Measurements from ENCODE around the gene THRA. TPM values are rescaled to one million over a fixed set of nuclear protein-coding genes. Genes with fewer than 3 reads are reported as not detected.

The THRA gene
- total and polyA plus RNA-seq, 2 donors (not counting 3 experiments of a cell fraction or from before 2014, with no cell fraction given) = 17.4 to 29.6 TPM

DNA sequence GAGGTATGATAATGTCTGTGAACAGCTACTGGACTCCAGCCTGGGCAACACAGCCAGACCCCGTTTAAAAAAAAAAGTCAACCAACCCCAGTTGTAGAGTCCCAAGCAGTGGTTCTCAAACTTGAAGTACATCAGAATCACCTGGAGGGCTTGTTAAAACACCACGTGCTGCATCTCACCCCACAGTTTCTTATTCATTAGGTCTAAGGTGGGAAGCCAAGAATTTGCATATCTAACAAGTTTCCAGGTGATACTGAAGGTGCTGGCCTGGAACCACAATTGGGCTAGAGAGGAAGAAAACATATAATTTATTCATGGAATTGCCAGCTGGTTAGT is 52.3 kb downstream of the THRA start:
- Histone ChIP-seq H3K9me3 (replicated peaks; ENCODE audit: control insufficient read depth, insufficient read depth, low read length) (no peaks in the 10 kb centered on the region), H3K27ac (ENCODE audit: insufficient read depth, low read depth, low read length) (no peak overlapping the region), H3K79me2 (ENCODE audit: control insufficient read depth, insufficient read depth, low read length) (no peaks in the 10 kb centered on the region), H3K4me3 (replicated peaks in 1 of 3; ENCODE audit: insufficient read depth in 1 of 3, low read depth in 1 of 3, low read length in 3 of 3) (no peak overlapping the region), H3K9ac (replicated peaks; ENCODE audit: extremely low read depth, insufficient read depth, low read length) (no peak overlapping the region), H3K4me1 (ENCODE audit: control insufficient read depth, extremely low read depth, insufficient read depth, low read length) (peaks cover 37% of the 10 kb centered on the region), H3K9me1 (replicated peaks; ENCODE audit: control insufficient read depth, extremely low read depth, insufficient read depth, low read length) (no peaks in the 10 kb centered on the region), H3K4me2 (ENCODE audit: insufficient read depth, low read length) (no peak overlapping the region), H3K27me3 (ENCODE audit: control insufficient read depth in 2 of 2, insufficient read depth in 2 of 2, low read length in 2 of 2) (no peaks in the 10 kb centered on the region), H4K20me1 (replicated peaks; ENCODE audit: control insufficient read depth, extremely low read depth, insufficient read depth, low read length) (no peaks in the 10 kb centered on the region), H2AFZ (ENCODE audit: low read depth, low read length) (no peak overlapping the region), H3K36me3 (ENCODE audit: control insufficient read depth in 2 of 2, extremely low read depth in 1 of 2, insufficient read depth in 2 of 2, low read length in 2 of 2) (no peaks in the 10 kb centered on the region)
- no peak for DNase-seq (ENCODE audit: low read depth, low spot score)
- intact Hi-C loops (cut with micrococcal nuclease) = no loop called here
- ChIA-PET CTCF (interaction anchor here (0.8 to 5.8 kb wide), 6 partner anchors 20 to 177 kb away, joined by 3 to 62 read pairs (median 12); partner anchors contain the start of gene THRA), POLR2A (interaction anchor here (0.5 kb wide), 1 partner anchor 122 kb away, joined by 5 read pairs; no protein-coding TSS in a partner anchor)
- dilution Hi-C loops (cut with MboI; ENCODE audit: extremely low pct_ligation_motif_present, low sequenced_read_pairs) = no loop called here
- no TSS peak for BruUV-seq (replicated peaks)
- no peak for TF ChIP-seq EZH2 (IDR thresholded peaks at IDR 0.05; ENCODE audit: borderline replicate concordance, low read depth, low read length, severe bottlenecking)
- FAIRE-seq = no peak

- H3K4me1 ChIP-seq (ENCODE audit: control insufficient read depth, extremely low read depth, insufficient read depth, low read length) = peaks cover 22% of the 10 kb centered on the region
- H3K27ac ChIP-seq (ENCODE audit: insufficient read depth, low read depth, low read length) = peak within 1 kb of the TSS; percentile 71
- DNase-seq (ENCODE audit: low read depth, low spot score) = peak; percentile 77
- H3K36me3 ChIP-seq (ENCODE audit: control insufficient read depth in 2 of 2, extremely low read depth in 1 of 2, insufficient read depth in 2 of 2, low read length in 2 of 2) = peaks cover 0 to 2% of the 10 kb centered on the region in 2 experiments
- peak within 1 kb of the TSS; percentile 96 for H3K9ac ChIP-seq (replicated peaks; ENCODE audit: extremely low read depth, insufficient read depth, low read length)
- dilution Hi-C loops (cut with MboI; ENCODE audit: extremely low pct_ligation_motif_present, low sequenced_read_pairs) (no loop called here), intact Hi-C loops (cut with micrococcal nuclease) (loop anchor here (1.0 kb wide), 2 partner anchors 8 to 19 kb away; partner anchors contain the start of gene CASC3)
- no peaks in the 10 kb centered on the region for H3K9me3 ChIP-seq (replicated peaks; ENCODE audit: control insufficient read depth, insufficient read depth, low read length)
- H4K20me1 ChIP-seq (replicated peaks; ENCODE audit: control insufficient read depth, extremely low read depth, insufficient read depth, low read length) = peaks cover 6% of the 10 kb centered on the region
- no TSS peak for BruUV-seq (replicated peaks)
- H3K4me3 ChIP-seq (replicated peaks in 1 of 3; ENCODE audit: insufficient read depth in 1 of 3, low read depth in 1 of 3, low read length in 3 of 3) = peak within 1 kb of the TSS; percentile 95 to 100 (median 98)
- no peaks in the 10 kb centered on the region for H3K9me1 ChIP-seq (replicated peaks; ENCODE audit: control insufficient read depth, extremely low read depth, insufficient read depth, low read length)
- no peaks in the 10 kb centered on the region for H3K27me3 ChIP-seq (ENCODE audit: control insufficient read depth in 2 of 2, insufficient read depth in 2 of 2, low read length in 2 of 2)
- peak; percentile 84 for FAIRE-seq
- TF ChIP-seq EZH2 (IDR thresholded peaks at IDR 0.05; ENCODE audit: borderline replicate concordance, low read depth, low read length, severe bottlenecking) (no peak), POLR2A (IDR thresholded peaks at IDR 0.05; ENCODE audit: low read depth, low read length) (peak; percentile 84), GATA2 (IDR thresholded peaks at IDR 0.05; ENCODE audit: insufficient read depth, insufficient read length, low read depth, low read length) (no peak), POLR2AphosphoS5 (IDR thresholded peaks at IDR 0.05; ENCODE audit: insufficient read depth, low read depth, low read length) (peak; percentile 34)
- TF ChIP-seq, protein P1, sequence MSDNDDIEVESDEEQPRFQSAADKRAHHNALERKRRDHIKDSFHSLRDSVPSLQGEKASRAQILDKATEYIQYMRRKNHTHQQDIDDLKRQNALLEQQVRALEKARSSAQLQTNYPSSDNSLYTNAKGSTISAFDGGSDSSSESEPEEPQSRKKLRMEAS (IDR thresholded peaks at IDR 0.05; ENCODE audit: insufficient read depth, insufficient read length) = no peak
- TF ChIP-seq, protein P2, sequence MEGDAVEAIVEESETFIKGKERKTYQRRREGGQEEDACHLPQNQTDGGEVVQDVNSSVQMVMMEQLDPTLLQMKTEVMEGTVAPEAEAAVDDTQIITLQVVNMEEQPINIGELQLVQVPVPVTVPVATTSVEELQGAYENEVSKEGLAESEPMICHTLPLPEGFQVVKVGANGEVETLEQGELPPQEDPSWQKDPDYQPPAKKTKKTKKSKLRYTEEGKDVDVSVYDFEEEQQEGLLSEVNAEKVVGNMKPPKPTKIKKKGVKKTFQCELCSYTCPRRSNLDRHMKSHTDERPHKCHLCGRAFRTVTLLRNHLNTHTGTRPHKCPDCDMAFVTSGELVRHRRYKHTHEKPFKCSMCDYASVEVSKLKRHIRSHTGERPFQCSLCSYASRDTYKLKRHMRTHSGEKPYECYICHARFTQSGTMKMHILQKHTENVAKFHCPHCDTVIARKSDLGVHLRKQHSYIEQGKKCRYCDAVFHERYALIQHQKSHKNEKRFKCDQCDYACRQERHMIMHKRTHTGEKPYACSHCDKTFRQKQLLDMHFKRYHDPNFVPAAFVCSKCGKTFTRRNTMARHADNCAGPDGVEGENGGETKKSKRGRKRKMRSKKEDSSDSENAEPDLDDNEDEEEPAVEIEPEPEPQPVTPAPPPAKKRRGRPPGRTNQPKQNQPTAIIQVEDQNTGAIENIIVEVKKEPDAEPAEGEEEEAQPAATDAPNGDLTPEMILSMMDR (IDR thresholded peaks at IDR 0.05; ENCODE audit: extremely low read depth in 1 of 2, insufficient read depth in 1 of 2, low read depth in 1 of 2, low read length in 2 of 2) = no peak
- CTCF ChIA-PET = interaction anchor here (0.6 to 4.7 kb wide), 11 partner anchors 9 to 107 kb away, joined by 3 to 109 read pairs (median 4); partner anchors contain the start of genes CASC3 and CSF3
- POLR2A ChIA-PET = interaction anchor here (0.7 to 3.1 kb wide), 7 partner anchors 8 to 21 kb away, joined by 3 to 12 read pairs (median 4); no protein-coding TSS in a partner anchor
- peak within 1 kb of the TSS; percentile 82 for H2AFZ ChIP-seq (ENCODE audit: low read depth, low read length)
- H3K4me2 ChIP-seq (ENCODE audit: insufficient read depth, low read length) = peak within 1 kb of the TSS; percentile 96
- H3K79me2 ChIP-seq (ENCODE audit: control insufficient read depth, insufficient read depth, low read length) = peaks cover 48% of the 10 kb centered on the region
Measured at GRCh38 chr17:40121181-40122135, 58.7 kb downstream of the THRA start, which contains the start of gene MSL1. MSL1 (plus strand) TSS chr17:40121971; CDS start chr17:40122613, 642 bp downstream.

All from endothelial cell of umbilical vein (primary cell).